22Rv1 (cell line): Measurements from ENCODE around the gene HEATR5B.

Experiments
- H3K27ac ChIP-seq: fragments of 450-650 bp; 2 replicates; pipeline ENCODE4 v1.5.1; 2017
- ZFX ChIP-seq: fragments of 450-650 bp; IDR thresholded peaks from 2 replicates; pipeline ENCODE4 v1.6.1; 2017; ENCODE audit warnings: antibody characterized with exemption, borderline replicate concordance
- TF ChIP-seq, protein P1 (sequence below): fragments of 450-650 bp; IDR thresholded peaks from 2 replicates; pipeline ENCODE4 v1.5.1; 2017; ENCODE audit warnings: mild to moderate bottlenecking

The HEATR5B gene

DNA sequence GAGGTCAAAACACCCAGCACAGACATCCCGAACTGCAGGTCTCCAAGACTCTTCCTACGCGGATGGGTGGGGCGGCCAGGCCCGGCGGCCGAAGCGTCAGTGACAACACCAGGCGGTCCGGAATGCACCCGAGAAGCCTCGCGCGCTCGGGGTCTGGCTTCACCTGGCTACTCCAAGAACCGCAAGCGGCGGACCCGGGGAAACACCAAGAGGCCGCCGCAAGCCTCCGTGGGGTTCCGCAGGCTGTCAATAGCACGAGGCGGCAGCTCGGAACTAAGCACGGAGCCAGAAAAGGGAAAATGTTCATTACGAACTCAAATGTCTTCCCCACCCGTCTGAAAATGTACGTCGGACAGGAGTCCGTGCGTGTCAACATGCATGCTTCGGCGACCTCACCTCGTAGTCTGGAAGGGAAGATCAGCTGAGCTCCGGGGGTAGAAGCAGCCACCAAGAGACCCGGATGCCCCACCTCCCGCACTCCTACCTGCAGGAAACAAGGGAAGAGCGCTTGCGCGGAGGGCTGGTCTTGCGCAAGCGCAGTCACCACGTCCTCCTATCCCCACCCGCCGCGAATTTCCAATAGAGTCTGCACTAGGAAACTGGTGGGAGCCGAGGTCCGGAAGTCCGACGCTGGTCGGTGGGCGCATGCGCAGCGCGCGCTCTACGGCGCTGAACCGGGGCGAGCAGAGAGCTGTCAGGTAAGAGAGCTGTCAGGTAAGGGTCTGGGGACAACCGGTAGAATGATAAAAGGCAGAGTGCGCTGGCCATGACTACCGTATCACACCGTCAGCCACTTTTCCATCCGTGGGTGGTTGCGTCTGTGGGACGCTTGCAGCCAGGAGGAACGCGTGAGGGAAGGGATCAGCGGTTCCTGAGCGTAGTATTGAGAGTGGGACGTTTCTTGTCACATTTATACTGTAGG is at the start of gene HEATR5B, which contains the start of gene GPATCH11:
Gene HEATR5B (minus strand): TSS at position 500 of the 922 bp plus-strand sequence. CDS start 958 bp downstream, outside the sequence.
Gene GPATCH11 (plus strand): TSS at position 646 of the 922 bp plus-strand sequence. CDS start 3,864 bp downstream, outside the sequence.
- no peak for TF ChIP-seq ZFX
- TF ChIP-seq, protein P1, sequence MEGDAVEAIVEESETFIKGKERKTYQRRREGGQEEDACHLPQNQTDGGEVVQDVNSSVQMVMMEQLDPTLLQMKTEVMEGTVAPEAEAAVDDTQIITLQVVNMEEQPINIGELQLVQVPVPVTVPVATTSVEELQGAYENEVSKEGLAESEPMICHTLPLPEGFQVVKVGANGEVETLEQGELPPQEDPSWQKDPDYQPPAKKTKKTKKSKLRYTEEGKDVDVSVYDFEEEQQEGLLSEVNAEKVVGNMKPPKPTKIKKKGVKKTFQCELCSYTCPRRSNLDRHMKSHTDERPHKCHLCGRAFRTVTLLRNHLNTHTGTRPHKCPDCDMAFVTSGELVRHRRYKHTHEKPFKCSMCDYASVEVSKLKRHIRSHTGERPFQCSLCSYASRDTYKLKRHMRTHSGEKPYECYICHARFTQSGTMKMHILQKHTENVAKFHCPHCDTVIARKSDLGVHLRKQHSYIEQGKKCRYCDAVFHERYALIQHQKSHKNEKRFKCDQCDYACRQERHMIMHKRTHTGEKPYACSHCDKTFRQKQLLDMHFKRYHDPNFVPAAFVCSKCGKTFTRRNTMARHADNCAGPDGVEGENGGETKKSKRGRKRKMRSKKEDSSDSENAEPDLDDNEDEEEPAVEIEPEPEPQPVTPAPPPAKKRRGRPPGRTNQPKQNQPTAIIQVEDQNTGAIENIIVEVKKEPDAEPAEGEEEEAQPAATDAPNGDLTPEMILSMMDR, result no peak
- peak within 1 kb of the TSS; percentile 73 for H3K27ac ChIP-seq

DNA sequence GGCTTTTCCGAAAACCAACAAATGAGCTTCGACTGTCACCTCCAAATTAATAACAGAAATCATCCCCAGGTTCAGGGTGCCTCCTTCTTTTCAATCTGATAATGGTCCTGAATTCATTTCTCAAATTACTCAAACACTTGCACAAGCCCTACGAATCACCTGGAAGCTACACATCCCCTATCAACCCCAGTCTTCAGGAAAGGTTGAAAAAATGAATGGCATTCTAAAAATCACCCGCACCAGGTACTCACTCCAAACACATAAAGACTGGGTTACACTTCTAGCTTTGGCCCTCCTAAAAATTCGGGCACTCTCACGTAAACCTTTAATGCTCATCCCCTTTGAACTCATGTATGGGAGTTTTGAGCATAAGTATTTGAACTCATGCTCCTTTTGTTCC is 48.7 kb upstream of the HEATR5B start:
- no peak overlapping the region for H3K27ac ChIP-seq
- no peak for TF ChIP-seq ZFX
- TF ChIP-seq, protein P1, result no peak

GRCh38 chr2:37125416-37125815 is 41.2 kb upstream of the HEATR5B start:
- no peak overlapping the region for H3K27ac ChIP-seq
- TF ChIP-seq ZFX, result no peak
- TF ChIP-seq, protein P1, result no peak

GRCh38 chr2:37119157-37119556 is 35.0 kb upstream of the HEATR5B start:
- H3K27ac ChIP-seq, result no peak overlapping the region
- TF ChIP-seq, protein P1, result no peak
- no peak for TF ChIP-seq ZFX

DNA sequence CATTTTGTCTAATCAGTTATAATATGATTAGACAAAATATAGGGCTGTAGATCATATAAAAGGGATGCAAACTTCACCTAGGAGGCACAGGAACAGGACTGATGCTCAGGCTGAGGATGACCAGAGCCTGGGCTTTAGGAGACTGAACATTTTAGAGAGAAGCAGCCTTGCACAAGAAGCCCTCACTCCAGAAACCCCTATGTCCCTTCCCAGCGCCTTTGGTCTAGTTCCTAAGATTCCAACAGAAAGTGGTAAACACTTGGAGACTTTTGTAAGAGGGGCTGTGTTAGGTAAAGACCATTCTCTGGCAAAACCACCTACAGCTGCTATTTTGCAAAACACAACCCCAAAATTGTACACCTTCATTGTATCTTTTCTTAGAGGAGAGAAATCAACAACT is 33.4 kb upstream of the HEATR5B start:
- no peak overlapping the region for H3K27ac ChIP-seq
- TF ChIP-seq ZFX, result no peak
- TF ChIP-seq, protein P1, result no peak

DNA sequence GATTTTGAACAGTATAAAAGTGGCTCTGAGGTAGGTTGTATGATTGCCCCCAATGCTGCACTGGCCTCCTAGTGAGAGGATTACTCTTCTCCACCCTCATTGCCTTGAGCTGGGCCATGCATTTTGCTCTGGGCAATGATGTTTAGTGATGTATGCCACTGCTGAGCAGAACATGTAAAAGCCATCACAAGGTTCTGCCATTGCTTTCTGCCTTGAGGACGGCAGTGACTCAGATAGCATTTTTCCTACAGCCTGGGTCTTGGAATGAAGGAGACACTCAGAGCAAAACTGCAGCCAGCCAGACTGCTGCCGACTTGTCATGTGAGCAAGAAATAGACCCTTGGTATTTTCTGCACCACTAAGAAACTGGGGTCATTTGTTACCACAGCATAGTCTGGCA is 27.8 kb upstream of the HEATR5B start:
- TF ChIP-seq, protein P1, result no peak
- no peak for TF ChIP-seq ZFX
- H3K27ac ChIP-seq, result no peak overlapping the region
